BJ (cell line): ENCODE data around the gene SMAGP. TPM values are rescaled to one million over a fixed set of nuclear protein-coding genes. Genes with fewer than 3 reads are reported as not detected.
"Not testable (repeated sequence)": the region's sequence is repeated elsewhere in the genome, so short reads cannot be mapped to it uniquely, and the experiment has no call there.

Experiments
- CTCF ChIA-PET: fragments of 350-600 bp; formaldehyde crosslinking; extraction: SDS; loops from one replicate; lab custom pipeline; 2021; ENCODE audit warnings: antibody characterized with exemption, inconsistent platforms; lab: Yijun Ruan, JAX
- POLR2A ChIA-PET: fragments of 300-600 bp; sonication (Branson Sonifier 250); formaldehyde crosslinking; extraction: SDS; loops from one replicate; lab custom pipeline; 2021; ENCODE audit warnings: antibody characterized with exemption; lab: Charles Lee
- DNase-seq: peaks from one replicate; pipeline ENCODE4 v3.0.0-alpha.2; 2011; ENCODE audit warnings: low read depth
- H3K27me3 ChIP-seq: 2 replicates; pipeline ENCODE4 v1.6.0; 2011; ENCODE audit warnings: low read length; ENCODE audit not compliant: control insufficient read depth, insufficient read depth
- H3K36me3 ChIP-seq: 2 replicates; pipeline ENCODE4 v1.5.1; 2011; ENCODE audit warnings: low read length; ENCODE audit not compliant: control insufficient read depth, insufficient read depth
- H3K4me3 ChIP-seq: 2 replicates; pipeline ENCODE4 v1.5.1; 2011; ENCODE audit warnings: low read depth, mild to moderate bottlenecking, control low read depth, low read length
- polyA plus RNA-seq: library from polyadenylated mRNA; depleted of rRNA; stranded (reverse); fragments of >200 nt; gene quantifications from 2 replicates; pipeline ENCODE4 v1.2.3, GENCODE V29; 2011
- TF ChIP-seq, protein P1 (sequence below): IDR thresholded peaks from 2 replicates; pipeline ENCODE4 v1.5.1; 2011; ENCODE audit warnings: low read depth, mild to moderate bottlenecking, control low read depth, inconsistent platforms, low read length, moderate library complexity; ENCODE audit not compliant: insufficient read depth

The SMAGP gene
- polyA plus RNA-seq, 1 experiment, result 54.7 TPM

DNA sequence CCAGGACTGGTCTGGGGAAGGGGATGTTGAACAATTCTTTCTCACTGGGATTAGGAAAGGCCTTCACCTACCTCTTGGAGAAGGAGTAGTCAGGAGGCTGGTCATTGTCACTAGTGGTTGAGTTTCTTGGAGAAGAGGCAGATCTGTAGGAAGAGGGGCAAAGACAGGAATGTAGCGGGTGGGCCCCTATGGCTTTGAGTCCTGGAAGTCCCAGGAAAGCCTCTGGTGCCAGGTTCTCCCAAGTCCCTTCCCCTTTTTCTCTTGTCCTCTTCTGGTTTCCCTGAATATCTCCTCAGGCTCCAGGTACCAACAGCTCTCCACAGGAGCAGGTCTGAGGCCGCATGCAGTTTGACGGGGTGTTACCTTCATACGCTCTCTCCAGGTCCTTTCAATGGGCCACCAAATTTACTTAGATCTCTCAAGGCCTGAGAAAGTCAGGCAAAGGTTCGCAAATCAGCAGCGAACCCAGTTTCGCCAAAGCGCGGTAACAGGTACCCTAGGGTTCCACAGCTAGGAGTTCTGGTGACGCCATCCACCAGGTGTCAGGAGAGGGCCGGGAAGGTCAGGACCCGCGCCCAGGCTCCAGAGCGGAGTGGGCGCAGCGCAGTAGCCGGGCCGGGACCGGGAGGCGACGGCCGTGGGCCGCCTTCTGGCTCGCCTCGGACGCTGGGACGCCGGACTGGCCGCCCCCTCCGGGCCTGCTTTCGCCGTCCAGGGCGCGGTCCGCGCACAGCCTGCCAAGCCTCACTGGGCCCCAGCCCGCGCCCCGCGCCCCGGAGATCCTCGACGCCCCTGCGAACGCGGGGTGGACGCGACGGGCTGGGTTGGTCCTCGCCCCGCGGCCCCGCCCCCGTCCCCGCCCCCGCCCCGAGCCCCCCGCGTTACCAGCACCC lies 795 bp downstream of the SMAGP start:
- TF ChIP-seq, protein P1, sequence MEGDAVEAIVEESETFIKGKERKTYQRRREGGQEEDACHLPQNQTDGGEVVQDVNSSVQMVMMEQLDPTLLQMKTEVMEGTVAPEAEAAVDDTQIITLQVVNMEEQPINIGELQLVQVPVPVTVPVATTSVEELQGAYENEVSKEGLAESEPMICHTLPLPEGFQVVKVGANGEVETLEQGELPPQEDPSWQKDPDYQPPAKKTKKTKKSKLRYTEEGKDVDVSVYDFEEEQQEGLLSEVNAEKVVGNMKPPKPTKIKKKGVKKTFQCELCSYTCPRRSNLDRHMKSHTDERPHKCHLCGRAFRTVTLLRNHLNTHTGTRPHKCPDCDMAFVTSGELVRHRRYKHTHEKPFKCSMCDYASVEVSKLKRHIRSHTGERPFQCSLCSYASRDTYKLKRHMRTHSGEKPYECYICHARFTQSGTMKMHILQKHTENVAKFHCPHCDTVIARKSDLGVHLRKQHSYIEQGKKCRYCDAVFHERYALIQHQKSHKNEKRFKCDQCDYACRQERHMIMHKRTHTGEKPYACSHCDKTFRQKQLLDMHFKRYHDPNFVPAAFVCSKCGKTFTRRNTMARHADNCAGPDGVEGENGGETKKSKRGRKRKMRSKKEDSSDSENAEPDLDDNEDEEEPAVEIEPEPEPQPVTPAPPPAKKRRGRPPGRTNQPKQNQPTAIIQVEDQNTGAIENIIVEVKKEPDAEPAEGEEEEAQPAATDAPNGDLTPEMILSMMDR, result peak; percentile 34; the same call in 1 of the 2 replicates
- Histone ChIP-seq H3K36me3 (no peaks in the 10 kb centered on the region), H3K4me3 (peak overlapping the region; percentile 46), H3K27me3 (no peaks in the 10 kb centered on the region)
- DNase-seq, result no peak
- ChIA-PET POLR2A (no interaction called here), CTCF (interaction anchor here (1.0 to 2.6 kb wide), 2 partner anchors 69 to 71 kb away, joined by 4 to 35 read pairs; no protein-coding TSS in a partner anchor)

DNA sequence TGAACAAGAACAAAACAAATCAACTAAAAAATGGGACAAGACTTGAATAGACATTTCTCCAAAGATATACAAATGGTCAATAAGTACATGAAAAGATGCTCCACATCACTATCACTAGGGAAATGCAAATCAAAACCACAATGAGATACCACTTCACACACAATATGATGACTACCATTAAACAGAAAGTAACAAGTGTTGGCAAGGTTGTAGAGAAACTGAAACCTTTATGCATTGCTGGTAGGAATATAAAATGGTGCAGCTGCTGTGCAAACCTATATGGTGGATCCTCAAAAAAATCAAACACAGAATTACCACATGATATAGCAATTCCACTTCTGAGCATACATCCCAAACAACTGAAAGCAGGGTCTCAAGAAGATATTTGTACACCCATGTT lies 5.2 kb downstream of the SMAGP start:
- ChIA-PET CTCF (interaction anchor here (0.6 kb wide), 1 partner anchor 622 kb away, joined by 3 read pairs; no protein-coding TSS in a partner anchor), POLR2A (no interaction called here)
- no peaks in the 10 kb centered on the region; the same call in 1 of the 2 replicates for H3K36me3 ChIP-seq
- TF ChIP-seq, protein P1, result no peak
- H3K4me3 ChIP-seq, result no peak overlapping the region
- no peaks in the 10 kb centered on the region for H3K27me3 ChIP-seq
- DNase-seq, result no peak

DNA sequence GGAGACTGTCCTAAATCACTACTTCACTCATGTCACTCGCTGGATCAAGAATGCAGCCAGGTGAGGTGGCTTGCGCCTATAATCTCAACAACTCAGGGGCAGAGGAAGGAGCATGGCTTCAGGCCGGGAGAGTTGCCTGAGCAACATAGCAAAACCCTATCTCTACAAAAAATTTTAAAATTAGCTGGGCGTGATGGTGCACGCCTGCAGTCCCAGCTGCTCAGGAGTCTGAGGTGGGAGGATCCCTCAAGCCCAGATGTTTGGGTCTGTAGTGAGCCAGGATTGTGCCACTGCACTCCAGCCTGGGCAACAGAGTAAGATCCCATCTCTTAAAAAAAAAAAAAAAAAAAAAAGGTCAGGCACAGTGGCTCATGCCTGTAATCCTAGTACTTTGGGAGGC lies 5.9 kb downstream of the SMAGP start:
- POLR2A ChIA-PET, result no interaction called here

DNA sequence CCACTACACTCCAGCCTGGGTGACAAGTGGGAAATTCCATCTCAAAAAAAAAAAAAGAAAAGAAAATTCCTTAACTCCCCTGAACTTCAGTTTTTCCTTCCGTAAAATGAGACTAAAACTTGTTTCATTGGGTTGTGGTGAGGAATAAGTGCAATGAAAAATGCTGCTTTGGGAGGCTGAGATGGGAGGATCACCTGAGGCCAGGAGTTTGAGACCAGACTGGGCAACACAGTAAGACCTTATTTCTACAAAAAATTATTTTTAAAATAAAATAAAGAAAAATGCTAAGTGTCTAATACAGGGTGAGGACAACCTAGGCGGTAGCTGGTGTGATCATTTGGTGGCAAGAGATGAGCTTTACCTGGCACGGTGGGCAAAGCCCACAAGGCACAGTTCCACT lies 6.9 kb downstream of the SMAGP start:
- no peak for DNase-seq
- no peak overlapping the region for H3K4me3 ChIP-seq
- no peaks in the 10 kb centered on the region for H3K27me3 ChIP-seq
- ChIA-PET POLR2A (no interaction called here), CTCF (interaction anchor here (0.6 to 1.9 kb wide), 6 partner anchors 10 to 1801 kb away, joined by 3 to 18 read pairs (median 3); no protein-coding TSS in a partner anchor)
- TF ChIP-seq, protein P1, result no peak
- H3K36me3 ChIP-seq, result no peaks in the 10 kb centered on the region; the same call in 1 of the 2 replicates

More for the DNA sequence above, 5.9 kb downstream of the SMAGP start:
- H3K4me3 ChIP-seq, result no peak overlapping the region
- H3K27me3 ChIP-seq, result no peaks in the 10 kb centered on the region
- no peaks in the 10 kb centered on the region; the same call in 1 of the 2 replicates for H3K36me3 ChIP-seq
- DNase-seq, result no peak
- TF ChIP-seq, protein P1, result no peak
- CTCF ChIA-PET, result interaction anchor here (0.6 to 1.4 kb wide), 2 partner anchors 11 to 621 kb away, joined by 3 read pairs; no protein-coding TSS in a partner anchor

DNA sequence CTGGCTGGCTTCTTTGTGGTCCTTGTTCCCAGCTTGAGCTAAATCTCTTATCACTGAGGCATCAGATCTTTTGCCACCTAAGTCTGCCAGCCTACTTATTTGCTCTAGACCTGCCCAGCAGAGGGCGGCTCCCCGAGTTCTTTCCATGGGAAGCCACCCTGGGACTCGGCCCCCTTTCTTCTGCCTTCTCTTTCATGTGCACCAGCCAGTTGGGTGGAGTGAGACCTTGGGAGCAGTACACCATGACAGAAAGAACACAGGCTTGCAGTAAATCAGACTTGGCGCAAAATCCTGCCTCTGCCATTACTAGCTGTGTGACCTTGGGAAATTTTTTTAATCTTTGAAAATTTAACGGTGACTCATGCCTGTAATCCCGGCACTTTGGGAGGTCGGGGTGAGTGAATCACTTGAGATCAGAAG lies 7.4 kb downstream of the SMAGP start:
- Histone ChIP-seq H3K27me3 (no peaks in the 10 kb centered on the region), H3K4me3 (no peak overlapping the region), H3K36me3 (no peaks in the 10 kb centered on the region; the same call in 1 of the 2 replicates)
- TF ChIP-seq, protein P1, result peak; percentile 58
- ChIA-PET CTCF (interaction anchor here (0.6 to 1.9 kb wide), 7 partner anchors 10 to 1801 kb away, joined by 3 to 18 read pairs (median 3); no protein-coding TSS in a partner anchor), POLR2A (no interaction called here)
- DNase-seq, result no peak

DNA sequence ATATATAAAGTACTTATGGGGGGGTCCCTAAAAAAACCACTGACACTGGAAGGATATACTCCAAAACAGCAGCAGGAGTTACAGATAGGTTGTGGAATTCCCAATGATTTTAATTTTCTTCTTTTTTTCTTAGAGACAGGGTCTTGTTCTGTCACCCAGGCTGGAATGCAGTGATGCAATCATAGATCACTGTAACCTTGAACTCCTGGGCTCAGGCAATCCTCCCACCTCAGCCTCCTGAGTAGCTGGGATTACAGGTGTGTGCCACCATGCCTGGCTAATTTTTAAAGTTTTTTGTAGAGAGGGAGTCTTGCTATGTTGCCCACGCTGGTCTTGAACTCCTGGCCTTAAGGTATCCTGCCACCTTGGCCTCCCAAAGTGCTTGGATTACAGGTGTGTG lies 10.6 kb downstream of the SMAGP start:
- H3K36me3 ChIP-seq, POLR2A ChIA-PET, CTCF ChIA-PET, H3K27me3 ChIP-seq, DNase-seq, H3K4me3 ChIP-seq: not testable (repeated sequence)
